Kidney (tissue), 19 donors: Measurements from ENCODE around the gene POTEI. TPM values are rescaled to one million over a fixed set of nuclear protein-coding genes. Genes with fewer than 3 reads are reported as not detected.
"Not testable (repeated sequence)": the region's sequence is repeated elsewhere in the genome, so short reads cannot be mapped to it uniquely, and the experiment has no call there.

Experiments used
- DNase-seq, 5 donors: peaks; one replicate each; pipeline ENCODE4 v3.0.0-alpha.2; 2013 to 2020
- FAIRE-seq: peaks from 2 replicates; lab custom pipeline; 2012; peaks lifted over from hg19 to GRCh38; lab: Jason Lieb, UNC
- H3K27ac ChIP-seq, 2 donors: one replicate each; pipeline ENCODE4 v1.7.0; 2013; ENCODE audit warnings: low read depth in 2 of 2, low read length in 2 of 2, inconsistent platforms in 1 of 2
- H3K27me3 ChIP-seq: one replicate; pipeline ENCODE4 v1.7.1; 2013; ENCODE audit warnings: low read length, inconsistent platforms; ENCODE audit not compliant: control insufficient read depth, insufficient read depth
- H3K36me3 ChIP-seq, 3 donors: one replicate each; pipeline versions ENCODE4 v1.7.0 to v1.7.1; 2013; ENCODE audit warnings: low read length in 3 of 3, control low read depth in 1 of 3, inconsistent platforms in 1 of 3; ENCODE audit not compliant: insufficient read depth in 3 of 3, control insufficient read depth in 2 of 3
- H3K4me1 ChIP-seq, 3 donors: one replicate each; pipeline versions ENCODE4 v1.7.0 to v1.7.1; 2013; ENCODE audit warnings: low read length in 3 of 3, inconsistent platforms in 1 of 3, low read depth in 1 of 3; ENCODE audit not compliant: control insufficient read depth in 2 of 3, insufficient read depth in 2 of 3
- H3K4me3 ChIP-seq, 3 donors: one replicate each; pipeline versions ENCODE4 v1.7.0 to v1.8.1; 2013; ENCODE audit warnings: low read length in 3 of 3, control low read depth in 1 of 3, inconsistent platforms in 1 of 3
- H3K9ac ChIP-seq, 3 donors: one replicate each; pipeline versions ENCODE4 v1.7.0 to v1.7.1; 2013; ENCODE audit warnings: low read length in 3 of 3, control low read depth in 1 of 3, inconsistent platforms in 1 of 3
- H3K9me3 ChIP-seq, 3 donors: one replicate each; pipeline versions ENCODE4 v1.7.0 to v1.7.1; 2013; ENCODE audit warnings: low read length in 3 of 3, control low read depth in 1 of 3, inconsistent platforms in 1 of 3; ENCODE audit not compliant: control insufficient read depth in 2 of 3, insufficient read depth in 1 of 3
- intact Hi-C: fragments of 100-400 bp; cut with DNase I; formaldehyde crosslinking; loops from one replicate; pipeline ENCODE4 v1.11.1; 2022
- long read RNA-seq, 10 donors: library from polyadenylated mRNA in 1 of 10; unstranded in 1 of 10; transcript quantifications; one replicate each; pipeline ENCODE4 v2.0.0 and lab custom pipeline, GENCODE V29; 2021 to 2026
- polyA plus RNA-seq: library from polyadenylated mRNA; stranded (reverse); fragments of 350-450 nt; fragmentation: Illumina TruSeq; extraction: RNeasy Lipid Tissue Mini Kit (QIAGEN cat#74804); gene quantifications from one replicate; pipeline ENCODE4 v1.2.3, GENCODE V29; 2014; ENCODE audit warnings: low read depth, low replicate concordance; ENCODE audit not compliant: insufficient read depth
- total RNA-seq: library from RNA; stranded (reverse); fragmentation: NEBNext Ultra II Directional; extraction: Animal tissue kit (Norgen Biotek cat#: 25700); gene quantifications from one replicate; pipeline ENCODE4 v1.2.1, GENCODE V29; 2021
- donor health status: control.
- donor health status: control.
- donor health status: DM: yes; HTN: yes; CAD: no.
- donor health status: Normal renal cell carcinoma (clear cell type).

Gene POTEI
- total RNA-seq: not detected
- not detected for polyA plus RNA-seq
- long read RNA-seq, donor 1: 0 reads
- long read RNA-seq, donor 2: 0 reads
- long read RNA-seq, donor 3: 0 reads
- long read RNA-seq, donor 4, partial matches to known transcripts: 0 of 17 reads
- long read RNA-seq, donor 4, other reads (novel, unspliced or antisense): 17 of 17 reads
- long read RNA-seq, donor 5: 0 reads
- long read RNA-seq, donor 6: 0 reads
- long read RNA-seq, donor 7, partial matches to known transcripts: 0 of 1 reads
- long read RNA-seq, donor 7, other reads (novel, unspliced or antisense): 1 of 1 reads
- long read RNA-seq, donor 8, partial matches to known transcripts: 0 of 5 reads
- long read RNA-seq, donor 8, other reads (novel, unspliced or antisense): 5 of 5 reads
- long read RNA-seq, donor 9: 0 reads
- long read RNA-seq, donor 10: 0 reads

DNA sequence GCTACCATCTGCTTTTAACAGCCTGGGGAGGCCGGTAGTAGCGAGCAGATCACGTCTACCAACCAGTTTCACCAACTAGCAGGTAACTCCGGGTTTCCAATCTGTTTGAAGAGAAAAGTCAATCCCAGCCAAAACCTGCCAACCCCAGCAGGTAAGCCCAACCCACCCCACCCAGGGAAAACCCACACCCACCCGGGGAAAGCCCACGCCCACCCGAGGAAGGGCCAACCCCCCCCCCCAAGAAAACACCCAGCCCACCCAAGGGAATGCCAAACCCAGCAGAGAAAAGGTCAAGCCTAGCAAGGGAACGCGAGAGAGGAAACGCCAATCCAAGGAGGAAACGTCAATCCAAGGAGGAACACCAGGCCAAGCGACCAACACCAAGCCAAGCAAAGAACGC lies at the start of gene POTEI:
POTEI (minus strand) TSS at position 101 of the 400 bp plus-strand sequence; CDS start at position 8, 93 bp downstream.
- H3K36me3 ChIP-seq, intact Hi-C loops, H3K27ac ChIP-seq, H3K27me3 ChIP-seq, H3K4me3 ChIP-seq, H3K9me3 ChIP-seq, H3K4me1 ChIP-seq, DNase-seq, FAIRE-seq, H3K9ac ChIP-seq: not testable (repeated sequence)

DNA sequence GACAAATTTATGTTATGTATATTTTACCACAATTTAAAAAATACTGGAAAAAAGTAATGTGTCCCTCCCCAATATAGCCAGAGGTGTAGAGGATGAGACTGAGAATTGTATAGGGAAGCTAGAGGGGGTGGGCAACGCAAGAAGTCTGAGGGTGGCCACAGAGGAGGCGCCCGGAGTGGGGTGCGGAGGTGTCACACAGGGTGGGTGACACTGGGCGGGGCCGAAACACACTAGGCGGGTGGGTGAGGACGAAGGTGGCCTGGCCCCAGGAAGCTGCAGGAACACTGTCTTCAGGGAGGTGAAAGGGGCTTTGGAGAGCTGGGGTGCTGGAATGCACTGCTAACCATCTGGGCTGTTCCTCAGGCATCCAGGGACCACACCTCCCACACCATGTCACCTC lies 47.3 kb upstream of the POTEI start:
- H3K4me1 ChIP-seq, H3K9me3 ChIP-seq, DNase-seq, FAIRE-seq, intact Hi-C loops, H3K4me3 ChIP-seq, H3K36me3 ChIP-seq, H3K27ac ChIP-seq, H3K27me3 ChIP-seq, H3K9ac ChIP-seq: not testable (repeated sequence)

DNA sequence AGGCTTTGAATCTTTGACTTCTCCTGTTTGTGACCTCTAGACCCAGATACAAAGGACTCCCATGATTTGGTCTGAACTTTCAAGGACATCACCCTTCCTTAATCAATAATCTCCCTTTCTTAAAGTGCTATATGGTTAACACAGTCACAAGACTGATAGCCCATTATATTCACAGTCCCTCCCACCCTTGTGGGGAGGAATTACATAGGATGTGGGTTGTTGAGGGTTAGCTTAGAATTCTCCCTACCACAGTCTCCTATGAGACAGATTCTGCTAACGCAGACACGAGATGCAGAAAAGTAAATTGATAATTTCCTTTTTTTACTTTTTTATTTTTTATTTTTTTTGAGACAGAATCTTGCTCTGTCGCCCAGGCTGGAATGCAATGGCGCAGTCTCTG lies 45.0 kb upstream of the POTEI start:
- DNase-seq, intact Hi-C loops, H3K4me1 ChIP-seq, FAIRE-seq, H3K9ac ChIP-seq, H3K27me3 ChIP-seq, H3K27ac ChIP-seq, H3K9me3 ChIP-seq, H3K36me3 ChIP-seq, H3K4me3 ChIP-seq: not testable (repeated sequence)

DNA sequence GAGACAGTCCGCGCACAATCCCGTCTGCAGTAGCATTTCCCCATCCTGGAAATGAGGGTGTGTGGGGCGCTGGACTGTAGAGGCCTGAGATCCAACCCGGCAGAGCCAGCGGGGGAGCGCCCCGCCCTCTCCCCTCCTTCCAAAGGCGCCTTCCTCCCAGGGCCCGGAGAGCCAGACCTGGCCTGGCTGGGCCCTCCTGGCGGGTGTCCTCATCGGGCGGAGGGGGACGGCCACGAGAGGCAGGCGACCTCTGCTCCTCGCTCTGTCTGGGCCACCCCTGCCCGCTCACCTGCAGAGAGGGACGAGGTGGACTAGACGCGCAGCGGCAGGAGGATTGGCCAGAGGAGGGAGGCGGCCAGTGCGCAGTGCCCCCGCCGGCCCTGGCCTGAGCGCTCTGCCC lies 40.3 kb upstream of the POTEI start:
- intact Hi-C loops, FAIRE-seq: not testable (repeated sequence)

DNA sequence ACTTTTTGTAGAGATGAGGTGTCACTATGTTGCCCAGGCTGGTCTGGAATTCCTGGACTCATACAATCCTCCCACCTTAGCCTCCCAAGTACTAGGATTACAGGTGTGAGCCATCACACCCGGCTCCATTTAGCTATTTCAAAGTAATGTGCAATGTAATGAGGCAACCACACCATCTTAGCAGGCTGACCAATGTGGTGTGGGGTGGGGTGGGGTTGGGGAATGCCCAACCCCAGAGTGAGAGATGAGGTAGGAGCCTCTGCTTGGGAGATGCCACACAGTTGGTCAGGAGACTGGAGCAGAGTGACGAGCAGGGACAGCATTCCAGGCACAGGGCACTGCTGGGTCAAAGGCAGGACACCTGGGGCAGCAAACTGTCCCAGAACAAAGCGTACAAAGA lies 39.3 kb upstream of the POTEI start:
- DNase-seq, intact Hi-C loops, H3K9me3 ChIP-seq, H3K27ac ChIP-seq, H3K4me1 ChIP-seq, FAIRE-seq, H3K9ac ChIP-seq, H3K4me3 ChIP-seq, H3K36me3 ChIP-seq, H3K27me3 ChIP-seq: not testable (repeated sequence)

More for the DNA sequence above, 40.3 kb upstream of the POTEI start:
- not testable (repeated sequence) for H3K27me3 ChIP-seq, H3K4me1 ChIP-seq, H3K9ac ChIP-seq, H3K36me3 ChIP-seq, H3K4me3 ChIP-seq, H3K9me3 ChIP-seq, H3K27ac ChIP-seq, DNase-seq

DNA sequence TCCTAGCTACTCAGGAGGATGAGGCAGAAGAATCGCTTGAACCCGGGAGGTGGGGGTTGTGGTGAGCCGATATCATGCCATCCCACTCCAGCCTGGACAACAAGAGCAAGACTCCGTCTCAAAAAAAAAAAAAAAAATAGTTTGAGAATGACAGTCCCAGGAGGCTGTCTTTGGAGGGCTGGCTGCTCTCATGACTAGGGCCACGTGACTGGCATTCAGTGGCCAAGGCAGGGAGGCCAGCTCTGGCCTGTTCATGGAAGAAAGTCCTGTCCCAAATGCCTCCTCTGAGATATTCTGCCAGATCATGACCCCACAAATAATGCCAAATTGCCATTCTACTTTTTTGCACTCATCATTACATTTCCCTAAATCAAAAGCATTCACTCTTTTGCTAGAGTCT lies 35.9 kb upstream of the POTEI start:
- H3K9me3 ChIP-seq, H3K27ac ChIP-seq, DNase-seq, H3K4me3 ChIP-seq, H3K9ac ChIP-seq, FAIRE-seq, intact Hi-C loops, H3K36me3 ChIP-seq, H3K27me3 ChIP-seq, H3K4me1 ChIP-seq: not testable (repeated sequence)

DNA sequence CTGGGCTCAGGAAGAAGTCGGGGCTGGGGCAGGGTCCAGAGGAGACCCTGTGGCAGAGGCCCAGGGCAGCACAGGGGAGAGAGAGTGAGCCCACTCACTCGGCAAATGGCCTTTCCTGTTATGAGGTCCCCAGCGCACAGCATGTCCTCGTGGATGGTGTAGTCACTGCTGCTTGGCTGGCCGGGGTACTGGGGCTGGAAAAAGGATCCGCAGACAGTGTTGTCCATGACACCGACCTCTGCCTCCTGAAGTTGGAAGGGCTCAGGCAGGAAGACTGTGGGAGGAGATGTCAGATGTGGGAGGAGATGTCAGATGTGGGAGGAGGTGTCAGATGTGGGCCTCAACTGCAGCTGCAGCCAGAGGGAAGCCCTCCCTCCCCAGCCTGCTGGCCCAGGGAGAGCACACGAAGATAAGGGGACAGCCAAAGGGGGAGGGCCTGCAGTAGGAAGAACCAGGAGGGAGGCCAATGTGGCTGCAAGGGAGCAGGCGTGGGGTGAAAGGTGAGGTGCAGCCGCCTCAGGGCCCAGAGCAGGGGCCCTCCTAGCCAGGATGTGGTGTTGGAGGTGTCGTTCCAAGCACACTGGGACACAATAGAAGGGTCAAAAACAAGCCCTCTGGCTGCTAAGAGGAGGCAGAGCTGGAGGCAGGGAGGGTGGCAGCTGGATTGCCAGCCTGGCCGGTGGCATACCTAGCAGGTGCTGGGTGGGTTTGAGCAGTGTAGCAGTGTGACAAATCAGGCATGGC lies 34.8 kb upstream of the POTEI start:
- H3K4me3 ChIP-seq, H3K27ac ChIP-seq, H3K27me3 ChIP-seq, H3K4me1 ChIP-seq, H3K9ac ChIP-seq, DNase-seq, intact Hi-C loops, H3K36me3 ChIP-seq, FAIRE-seq, H3K9me3 ChIP-seq: not testable (repeated sequence)

DNA sequence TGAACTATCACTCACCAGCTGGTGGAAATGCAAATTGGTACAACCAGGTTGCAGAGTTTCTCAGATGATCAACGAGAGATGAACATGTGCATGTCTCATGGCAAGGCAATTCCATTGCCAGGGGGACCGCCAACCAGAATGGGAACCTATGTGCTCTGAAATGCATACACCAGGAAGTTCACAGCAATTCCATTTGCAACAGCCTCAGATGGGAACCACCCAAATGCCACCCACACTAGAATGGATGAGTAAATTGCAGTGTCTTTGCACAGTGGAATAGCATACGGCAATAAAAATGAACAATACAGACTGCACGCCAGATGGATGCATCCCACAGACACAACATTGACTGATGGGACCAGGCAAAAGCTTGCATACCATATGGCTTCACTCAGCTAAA lies 33.7 kb upstream of the POTEI start:
- H3K4me1 ChIP-seq, DNase-seq, H3K27me3 ChIP-seq, H3K36me3 ChIP-seq, H3K4me3 ChIP-seq, FAIRE-seq, H3K9me3 ChIP-seq, H3K27ac ChIP-seq, intact Hi-C loops, H3K9ac ChIP-seq: not testable (repeated sequence)
